ENCODE measurements around the gene MAST2.

DNA sequence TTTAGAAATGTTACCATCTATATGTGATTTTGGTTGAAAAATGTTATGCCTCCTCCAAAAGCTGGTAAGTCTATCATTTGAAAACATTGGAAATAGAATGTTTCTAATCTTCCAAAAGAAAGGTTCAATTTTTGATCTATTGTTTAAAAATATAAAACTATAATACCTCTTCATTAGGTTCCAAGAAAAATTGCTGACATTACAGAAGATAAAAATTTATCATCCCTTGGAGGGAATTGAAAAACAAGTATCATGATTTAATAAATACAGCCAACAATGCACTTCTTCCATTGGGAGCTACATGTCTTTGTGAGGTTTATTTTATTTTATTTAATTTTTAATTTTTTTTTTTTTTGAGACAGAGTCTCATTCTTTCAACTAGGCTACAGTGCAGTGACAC, 180.6 kb downstream of the MAST2 start:
- TF ChIP-seq POLR2AphosphoS5 (IDR thresholded peaks at IDR 0.05) (no peak), EP300 (IDR thresholded peaks at IDR 0.05) (no peak)
